Cardiac muscle cell (in vitro differentiated cells and primary cell): ENCODE measurements around the gene SPDYE3. TPM values are rescaled to one million over a fixed set of nuclear protein-coding genes. Genes with fewer than 3 reads are reported as not detected.

ENCODE experiments used
- DNase-seq, 2 donors: peaks; one replicate each; pipeline versions ENCODE4 v3.0.0 to v3.0.0-alpha.2; 2010 to 2017; ENCODE audit warnings: low read depth in 1 of 2, low spot score in 1 of 2
- H3K27ac ChIP-seq: fragments of 200-600 bp; sonication (generic); 2 replicates; pipeline ENCODE4 v1.5.1; 2016
- H3K27me3 ChIP-seq: fragments of 200-600 bp; sonication (generic); 2 replicates; pipeline ENCODE4 v1.6.0; 2016; ENCODE audit warnings: control low read depth
- H3K36me3 ChIP-seq: fragments of 200-600 bp; sonication (generic); 2 replicates; pipeline ENCODE4 v1.5.1; 2016; ENCODE audit warnings: control low read depth
- H3K4me1 ChIP-seq: fragments of 200-600 bp; sonication (generic); 2 replicates; pipeline ENCODE4 v1.8.1; 2017; ENCODE audit warnings: low read depth, mild to moderate bottlenecking, mixed run types
- H3K4me3 ChIP-seq: fragments of 200-600 bp; sonication (generic); 2 replicates; pipeline ENCODE4 v1.5.1; 2016; ENCODE audit warnings: mild to moderate bottlenecking
- H3K9me3 ChIP-seq: fragments of 200-600 bp; sonication (generic); 2 replicates; pipeline ENCODE4 v1.5.1; 2017; ENCODE audit warnings: low read depth, mild to moderate bottlenecking, control low read depth
- CTCF ChIP-seq: IDR thresholded peaks from 2 replicates; pipeline ENCODE4 v1.5.1; 2012; ENCODE audit warnings: low read depth, mild to moderate bottlenecking, low read length
- polyA plus RNA-seq: library from polyadenylated mRNA; unstranded; fragments of >200 nt; fragmentation: Nextera tagmentation; extraction: Ambion mirVana; gene quantifications from 2 replicates; pipeline ENCODE4 v1.2.1, GENCODE V29; 2016
- total RNA-seq: library from RNA; depleted of rRNA; stranded (reverse); fragments of >200 nt; gene quantifications from 2 replicates; pipeline ENCODE4 v1.2.3, GENCODE V29; 2016

The SPDYE3 gene
- total and polyA plus RNA-seq, 2 experiments from 2014 or later: 8.9 TPM; not detected in 1

- Histone ChIP-seq H3K27me3 (no peaks in the 10 kb centered on the region), H3K4me1 (no peaks in the 10 kb centered on the region), H3K9me3 (no peaks in the 10 kb centered on the region), H3K27ac (no peak overlapping the region), H3K36me3 (peaks cover 9% of the 10 kb centered on the region), H3K4me3 (no peak overlapping the region)
- DNase-seq: no peak
- TF ChIP-seq CTCF: no peak
Measured at GRCh38 chr7:100367676-100368613, 60.4 kb downstream of the SPDYE3 start.

DNA sequence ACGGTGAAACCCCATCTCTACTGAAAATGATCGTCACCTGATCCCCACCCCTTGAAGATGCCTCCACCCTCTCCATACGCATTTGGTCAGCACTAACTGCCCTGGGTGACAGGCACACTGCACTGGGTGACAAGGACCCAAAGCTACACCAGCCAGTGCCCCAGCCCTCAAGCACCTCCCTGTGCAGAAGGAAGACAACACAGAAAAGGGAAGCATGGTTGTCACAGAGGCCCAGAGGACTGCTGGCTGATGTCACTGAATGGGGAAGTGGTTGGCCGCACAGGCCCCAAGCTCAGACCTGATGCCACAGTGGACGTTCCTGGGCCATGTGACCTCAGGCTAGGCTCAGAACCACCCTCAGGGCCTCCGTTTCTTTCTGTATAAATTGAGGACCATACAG, 61.6 kb downstream of the SPDYE3 start:
- no peaks in the 10 kb centered on the region for H3K9me3 ChIP-seq
- no peaks in the 10 kb centered on the region for H3K27me3 ChIP-seq
- no peak for TF ChIP-seq CTCF
- peaks cover 3% of the 10 kb centered on the region for H3K36me3 ChIP-seq
- no peak for DNase-seq
- H3K27ac ChIP-seq: no peak overlapping the region
- no peaks in the 10 kb centered on the region for H3K4me1 ChIP-seq
- no peak overlapping the region for H3K4me3 ChIP-seq

DNA sequence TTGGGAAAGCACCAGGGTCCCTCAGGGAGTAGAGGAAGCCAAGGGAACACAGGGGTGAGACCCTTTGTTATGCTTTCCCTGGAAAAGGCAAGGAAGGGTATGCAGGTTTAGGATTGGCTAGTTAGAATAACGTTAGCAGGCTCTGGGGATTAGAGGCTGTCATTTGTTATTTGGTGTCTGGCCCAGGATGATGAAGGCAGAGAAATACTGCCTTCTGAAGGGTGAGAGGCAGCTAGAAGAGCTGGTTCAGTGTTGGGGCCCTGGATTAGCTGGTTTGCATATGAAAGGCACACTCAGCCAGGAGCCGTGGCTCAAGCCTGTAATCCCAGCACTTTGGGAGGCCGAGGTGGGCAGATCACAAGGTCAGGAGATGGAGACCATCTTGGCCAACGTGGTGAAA, 62.8 kb downstream of the SPDYE3 start:
- no peak overlapping the region for H3K27ac ChIP-seq
- no peak for TF ChIP-seq CTCF
- H3K4me3 ChIP-seq: no peak overlapping the region
- no peaks in the 10 kb centered on the region for H3K36me3 ChIP-seq
- no peaks in the 10 kb centered on the region for H3K4me1 ChIP-seq
- no peaks in the 10 kb centered on the region for H3K27me3 ChIP-seq
- no peaks in the 10 kb centered on the region for H3K9me3 ChIP-seq
- no peak for DNase-seq

- Histone ChIP-seq H3K27me3 (no peaks in the 10 kb centered on the region), H3K4me3 (no peak overlapping the region), H3K9me3 (no peaks in the 10 kb centered on the region), H3K36me3 (no peaks in the 10 kb centered on the region), H3K27ac (no peak overlapping the region), H3K4me1 (no peaks in the 10 kb centered on the region)
- TF ChIP-seq CTCF: no peak
- DNase-seq: no peak
Measured at GRCh38 chr7:100370746-100371145, 63.2 kb downstream of the SPDYE3 start.

GRCh38 chr7:100371561-100372171, 64.2 kb downstream of the SPDYE3 start:
- H3K27ac ChIP-seq: no peak overlapping the region
- no peaks in the 10 kb centered on the region for H3K27me3 ChIP-seq
- H3K36me3 ChIP-seq: no peaks in the 10 kb centered on the region
- DNase-seq: no peak
- H3K4me3 ChIP-seq: no peak overlapping the region
- no peaks in the 10 kb centered on the region for H3K9me3 ChIP-seq
- H3K4me1 ChIP-seq: no peaks in the 10 kb centered on the region
- no peak for TF ChIP-seq CTCF

Other genes starting within 250 kb of the SPDYE3 start
- gene ZNF3, start 226.0 kb upstream of the SPDYE3 start, total RNA-seq: 35.0 and 45.5 TPM in 2 replicates
- 37.2 and 53.6 TPM in 2 replicates for gene ZNF3, start 226.0 kb upstream of the SPDYE3 start, polyA plus RNA-seq
- 69.6 and 80.0 TPM in 2 replicates for gene COPS6, start 218.7 kb upstream of the SPDYE3 start, total RNA-seq
- 277 and 315 TPM in 2 replicates for gene COPS6, start 218.7 kb upstream of the SPDYE3 start, polyA plus RNA-seq
- gene MCM7, start 206.3 kb upstream of the SPDYE3 start, total RNA-seq: 68.9 and 88.3 TPM in 2 replicates
- 77.2 and 105 TPM in 2 replicates for gene MCM7, start 206.3 kb upstream of the SPDYE3 start, polyA plus RNA-seq
- gene AP4M1, start 206.1 kb upstream of the SPDYE3 start, total RNA-seq: 31.7 and 35.2 TPM in 2 replicates
- 15.8 and 29.3 TPM in 2 replicates for gene AP4M1, start 206.1 kb upstream of the SPDYE3 start, polyA plus RNA-seq
- gene TAF6, start 188.3 kb upstream of the SPDYE3 start, total RNA-seq: 104 and 163 TPM in 2 replicates
- 99.4 and 112 TPM in 2 replicates for gene TAF6, start 188.3 kb upstream of the SPDYE3 start, polyA plus RNA-seq
- gene CNPY4, start 188.1 kb upstream of the SPDYE3 start, total RNA-seq: 13.8 and 16.8 TPM in 2 replicates
- gene CNPY4, start 188.1 kb upstream of the SPDYE3 start, polyA plus RNA-seq: 18.4 and 18.9 TPM in 2 replicates
- gene MBLAC1, start 180.7 kb upstream of the SPDYE3 start, total RNA-seq: 3.7 and 4.2 TPM in 2 replicates
- gene MBLAC1, start 180.7 kb upstream of the SPDYE3 start, polyA plus RNA-seq: 4.3 and 5.1 TPM in 2 replicates
- gene LAMTOR4, start 158.8 kb upstream of the SPDYE3 start, total RNA-seq: 193 and 199 TPM in 2 replicates
- 258 and 280 TPM in 2 replicates for gene LAMTOR4, start 158.8 kb upstream of the SPDYE3 start, polyA plus RNA-seq
- 14.2 and 22.7 TPM in 2 replicates for gene TRAPPC14, start 149.0 kb upstream of the SPDYE3 start, total RNA-seq
- 10.4 and 25.0 TPM in 2 replicates for gene TRAPPC14, start 149.0 kb upstream of the SPDYE3 start, polyA plus RNA-seq
- gene GAL3ST4, start 139.1 kb upstream of the SPDYE3 start, total RNA-seq: 2.0 and 5.0 TPM in 2 replicates
- 3.8 and 5.0 TPM in 2 replicates for gene GAL3ST4, start 139.1 kb upstream of the SPDYE3 start, polyA plus RNA-seq
- 37.4 and 47.9 TPM in 2 replicates for gene GPC2, start 130.3 kb upstream of the SPDYE3 start, total RNA-seq
- gene GPC2, start 130.3 kb upstream of the SPDYE3 start, polyA plus RNA-seq: 29.8 and 32.1 TPM in 2 replicates
- gene STAG3, start 129.8 kb upstream of the SPDYE3 start, total RNA-seq: 1.6 and 2.0 TPM in 2 replicates
- 5.8 and 6.8 TPM in 2 replicates for gene STAG3, start 129.8 kb upstream of the SPDYE3 start, polyA plus RNA-seq
- gene PVRIG, start 87.8 kb upstream of the SPDYE3 start, total RNA-seq: 0.15 TPM in 1 of 2 replicates, not detected in the other
- 0.67 and 2.3 TPM in 2 replicates for gene PVRIG, start 87.8 kb upstream of the SPDYE3 start, polyA plus RNA-seq
- gene PILRB, start 50.4 kb downstream of the SPDYE3 start, total RNA-seq: 28.5 and 29.1 TPM in 2 replicates
- 29.2 and 31.0 TPM in 2 replicates for gene PILRB, start 50.4 kb downstream of the SPDYE3 start, polyA plus RNA-seq
- gene PILRA, start 65.8 kb downstream of the SPDYE3 start, total RNA-seq: 2.9 and 3.1 TPM in 2 replicates
- 2.3 and 4.0 TPM in 2 replicates for gene PILRA, start 65.8 kb downstream of the SPDYE3 start, polyA plus RNA-seq
- gene ZCWPW1, start 121.0 kb downstream of the SPDYE3 start, total RNA-seq: 7.9 and 8.1 TPM in 2 replicates
- 13.0 and 18.0 TPM in 2 replicates for gene ZCWPW1, start 121.0 kb downstream of the SPDYE3 start, polyA plus RNA-seq
- gene MEPCE, start 122.1 kb downstream of the SPDYE3 start, total RNA-seq: 28.5 and 41.7 TPM in 2 replicates
- 21.5 and 27.0 TPM in 2 replicates for gene MEPCE, start 122.1 kb downstream of the SPDYE3 start, polyA plus RNA-seq
- gene PPP1R35, start 128.8 kb downstream of the SPDYE3 start, total RNA-seq: 51.5 and 81.5 TPM in 2 replicates
- gene PPP1R35, start 128.8 kb downstream of the SPDYE3 start, polyA plus RNA-seq: 78.7 and 108 TPM in 2 replicates
- 0.28 and 1.6 TPM in 2 replicates for gene SPACDR, start 156.6 kb downstream of the SPDYE3 start, total RNA-seq
- gene SPACDR, start 156.6 kb downstream of the SPDYE3 start, polyA plus RNA-seq: 0.79 and 1.2 TPM in 2 replicates
- 103 and 133 TPM in 2 replicates for gene TSC22D4, start 171.5 kb downstream of the SPDYE3 start, total RNA-seq
- 91.9 and 138 TPM in 2 replicates for gene TSC22D4, start 171.5 kb downstream of the SPDYE3 start, polyA plus RNA-seq
- 9.0 and 13.0 TPM in 2 replicates for gene NYAP1, start 176.2 kb downstream of the SPDYE3 start, total RNA-seq
- gene NYAP1, start 176.2 kb downstream of the SPDYE3 start, polyA plus RNA-seq: 0.06 and 0.22 TPM in 2 replicates
- 18.3 and 21.7 TPM in 2 replicates for gene AGFG2, start 231.5 kb downstream of the SPDYE3 start, total RNA-seq
- 9.3 and 17.0 TPM in 2 replicates for gene AGFG2, start 231.5 kb downstream of the SPDYE3 start, polyA plus RNA-seq